ENCODE results near the gene ATG3. TPM values are rescaled to one million over a fixed set of nuclear protein-coding genes. Genes with fewer than 3 reads are reported as not detected.

ATG3 gene
- polyA plus RNA-seq, 3 donors, result 42.4 to 50.1 (median 48.5) TPM

Other genes starting within 250 kb of the ATG3 start
- gene CD200, start 228.8 kb downstream of the ATG3 start, polyA plus RNA-seq (ENCODE audit: insufficient read length in 3 of 3), result 10 to 100 TPM; 34.8 to 41.8 (median 41.6) TPM
- gene BTLA, start 62.5 kb downstream of the ATG3 start, polyA plus RNA-seq (ENCODE audit: insufficient read length in 3 of 3), result under 1 TPM; 0.40 to 0.72 (median 0.62) TPM
- 10 to 100 TPM; 60.3 to 74.0 (median 66.7) TPM for gene SLC35A5, start 83 bp upstream of the ATG3 start, polyA plus RNA-seq (ENCODE audit: insufficient read length in 3 of 3)
- gene CCDC80, start 79.2 kb upstream of the ATG3 start, polyA plus RNA-seq (ENCODE audit: insufficient read length in 3 of 3), result 100 to 1,000 TPM in 2 of 3 donors, 10 to 100 TPM in 1; 68.3 to 115 (median 112) TPM

Data from renal cortex interstitium (tissue), 3 donors.